HL-60/S4 (cell line): ENCODE data around the gene PDE7B.

Source experiments
- in situ Hi-C: fragments of 300-500 bp; cut with MboI; formaldehyde crosslinking; loops from 2 replicates; pipeline ENCODE4 v1.14.3; 2022; ENCODE audit warnings: low sequenced_read_pairs

The PDE7B gene

GRCh38 chr6:136016228-136017225 lies 165.0 kb downstream of the PDE7B start:
- in situ Hi-C loops: no loop called here

DNA sequence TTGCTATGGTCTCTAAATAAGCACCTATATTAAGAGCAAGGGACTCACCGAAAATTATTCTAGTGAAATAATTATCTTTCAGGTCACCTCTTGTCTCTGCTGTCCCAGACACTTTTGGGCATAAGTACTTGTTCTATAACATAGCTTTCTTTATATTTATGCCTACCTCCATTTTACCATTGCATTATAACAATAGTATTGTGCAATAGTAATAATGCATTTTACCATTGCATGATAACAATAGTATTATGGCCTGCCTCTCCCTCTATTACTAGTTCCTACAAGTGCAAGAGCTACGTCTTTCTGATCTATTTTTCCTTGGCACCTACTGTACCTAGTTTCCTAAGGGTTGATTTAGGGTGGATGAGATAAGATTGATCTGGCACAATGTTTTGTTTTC lies 169.2 kb downstream of the PDE7B start:
- in situ Hi-C loops: no loop called here

- in situ Hi-C loops: no loop called here
These were observed 170.8 kb downstream of the PDE7B start for GRCh38 chr6:136022224-136022874.

DNA sequence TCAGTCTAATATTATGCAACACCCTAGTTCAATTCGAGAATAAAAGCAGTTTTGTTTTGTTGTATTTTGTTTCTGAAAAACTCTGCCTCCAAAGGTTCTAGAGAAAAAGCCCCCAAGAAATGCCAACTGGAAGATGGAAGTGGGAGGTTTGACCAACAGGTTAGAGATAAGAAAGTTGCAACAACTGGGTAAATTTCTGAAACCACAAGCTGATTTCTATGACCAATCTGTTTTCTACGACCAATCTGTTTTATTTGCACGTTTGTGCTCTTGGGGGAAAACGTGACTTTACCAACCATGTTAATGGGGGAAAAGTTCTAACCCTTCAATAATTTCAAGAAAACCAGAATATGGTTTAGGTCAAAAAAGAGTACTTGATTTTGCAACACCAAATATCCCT lies 173.2 kb downstream of the PDE7B start:
- in situ Hi-C loops: no loop called here

GRCh38 chr6:136025736-136026135 lies 174.2 kb downstream of the PDE7B start:
- in situ Hi-C loops: no loop called here

DNA sequence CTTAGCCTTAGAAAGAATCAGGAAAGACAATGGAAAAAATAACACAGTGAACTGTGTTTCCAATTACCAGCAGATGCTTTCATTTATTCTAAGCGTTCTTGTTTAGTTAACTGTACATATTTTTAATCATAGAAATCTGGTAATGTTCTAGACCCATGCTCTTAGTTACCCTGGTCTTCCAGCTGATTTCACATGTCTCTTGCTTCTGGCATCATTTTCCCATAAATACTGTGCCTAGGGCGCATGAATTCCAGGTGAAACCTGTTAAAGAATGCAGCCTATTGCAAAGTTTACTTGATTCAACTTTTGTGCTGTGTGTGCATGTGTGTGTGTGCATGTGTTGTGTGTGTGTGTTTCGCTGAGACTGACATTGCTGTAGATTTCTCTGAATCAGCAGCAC lies 178.6 kb downstream of the PDE7B start:
- in situ Hi-C loops: no loop called here

- in situ Hi-C loops: no loop called here
These were observed 180.5 kb downstream of the PDE7B start for GRCh38 chr6:136031982-136032381.

- in situ Hi-C loops: no loop called here
These were observed 181.9 kb downstream of the PDE7B start for GRCh38 chr6:136033416-136033815.

DNA sequence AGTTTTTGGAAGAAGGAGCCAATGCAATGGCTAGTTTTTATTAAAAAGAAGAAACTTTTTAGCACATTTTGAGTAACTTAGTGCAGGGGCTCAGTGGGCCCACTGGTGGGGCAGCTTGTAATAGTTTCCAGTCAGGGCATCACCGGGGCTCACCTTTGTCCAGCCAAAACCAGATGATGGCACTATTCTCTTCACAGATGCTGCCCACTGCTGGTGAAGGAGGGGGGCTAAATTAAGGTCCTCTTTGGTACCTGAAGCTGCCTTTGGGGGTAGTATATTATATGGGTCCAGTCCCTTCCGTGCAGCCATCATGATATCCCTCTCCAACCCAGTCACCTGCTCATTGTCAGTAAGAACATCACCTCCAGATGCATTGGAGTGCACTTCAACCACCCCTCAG lies 182.9 kb downstream of the PDE7B start:
- in situ Hi-C loops: no loop called here

- in situ Hi-C loops: no loop called here
These were observed 184.0 kb downstream of the PDE7B start for GRCh38 chr6:136035378-136036070.

DNA sequence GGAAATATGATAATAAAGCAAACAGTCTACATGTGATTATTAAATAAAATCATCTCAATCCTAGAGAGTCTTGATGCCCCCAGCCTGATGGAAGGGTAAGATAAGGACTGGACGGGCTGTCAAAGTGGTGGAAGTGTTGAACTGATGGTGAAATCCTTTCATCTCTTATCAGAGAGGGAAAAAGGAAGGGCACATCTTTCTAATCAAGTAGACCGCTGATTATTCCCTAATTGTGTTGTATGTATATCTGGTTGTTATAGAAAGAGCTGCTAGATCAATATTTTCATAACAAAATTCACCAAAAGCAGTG lies 184.5 kb downstream of the PDE7B start:
- in situ Hi-C loops: no loop called here

DNA sequence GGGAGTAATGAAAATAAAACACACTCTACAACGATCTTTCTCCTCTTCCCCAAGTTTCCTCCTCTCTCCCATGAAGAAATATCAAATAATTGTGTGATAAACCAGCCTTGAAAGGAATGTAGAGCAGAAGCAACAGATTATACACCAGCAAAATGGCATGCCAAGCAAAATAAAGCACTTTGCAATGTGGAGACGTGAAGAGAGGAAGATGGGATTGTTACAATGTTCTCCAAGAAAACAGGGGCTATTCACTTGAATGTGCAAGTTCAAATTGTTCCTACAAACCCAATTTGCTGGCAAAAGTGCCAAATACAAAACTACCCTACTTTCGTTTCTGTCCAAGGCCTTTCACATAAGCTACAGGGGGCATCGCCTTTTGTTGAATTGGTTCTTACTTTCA lies 185.1 kb downstream of the PDE7B start:
- in situ Hi-C loops: no loop called here

- in situ Hi-C loops: no loop called here
These were observed 185.9 kb downstream of the PDE7B start for GRCh38 chr6:136037242-136037875.

GRCh38 chr6:136037876-136038460 lies 186.5 kb downstream of the PDE7B start:
- in situ Hi-C loops: no loop called here

GRCh38 chr6:136038531-136038930 lies 187.0 kb downstream of the PDE7B start:
- in situ Hi-C loops: no loop called here

DNA sequence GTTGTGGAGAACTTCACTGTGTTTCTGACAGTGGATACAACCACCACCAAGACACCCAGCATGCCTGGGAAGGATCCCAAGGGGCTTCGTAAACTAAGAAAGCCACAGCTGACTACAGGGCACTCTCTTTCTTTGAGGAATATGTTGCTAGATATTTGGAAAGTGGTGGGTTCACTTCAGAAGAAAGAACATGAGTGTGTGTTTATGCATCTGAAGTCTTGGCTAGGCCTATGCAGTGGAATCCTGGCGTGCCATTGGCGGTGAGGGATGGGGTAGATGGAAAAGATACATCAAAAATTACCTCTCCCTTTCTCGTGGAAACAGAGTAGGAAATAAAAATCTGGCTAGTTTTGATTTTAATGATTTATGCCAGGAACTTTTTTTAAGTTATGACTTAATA lies 187.7 kb downstream of the PDE7B start:
- in situ Hi-C loops: no loop called here

- in situ Hi-C loops: no loop called here
These were observed 199.0 kb downstream of the PDE7B start for GRCh38 chr6:136050475-136050874.

DNA sequence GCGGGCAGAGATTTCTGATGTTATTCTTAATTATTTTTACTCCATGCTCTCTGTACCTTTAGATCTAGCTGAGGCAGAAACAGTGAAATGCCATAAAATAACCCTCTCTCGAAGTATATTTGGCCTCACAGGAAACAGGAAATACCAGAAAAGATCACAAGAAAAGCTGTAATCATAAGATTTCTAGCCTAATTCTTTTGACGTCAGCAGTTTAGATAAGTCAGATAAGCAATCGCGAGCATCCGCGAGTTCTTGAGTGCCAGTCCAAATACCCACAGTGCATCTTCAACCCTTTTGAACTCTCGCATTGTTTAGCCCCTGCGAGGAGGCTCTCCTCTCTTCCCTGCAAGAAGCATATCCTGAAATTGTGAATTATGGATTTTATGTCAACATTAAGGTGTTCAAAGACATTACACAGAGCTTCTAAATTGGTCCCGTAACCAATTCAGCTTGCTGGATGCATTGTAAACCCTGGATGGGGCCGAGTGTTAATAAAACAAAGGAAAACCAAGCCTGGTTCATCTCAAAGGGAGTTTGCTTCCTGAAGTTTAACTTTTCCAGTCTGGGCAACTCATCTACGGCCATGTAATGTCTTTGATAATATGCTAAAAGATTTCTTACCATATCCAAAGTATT lies 199.8 kb downstream of the PDE7B start:
- in situ Hi-C loops: no loop called here

DNA sequence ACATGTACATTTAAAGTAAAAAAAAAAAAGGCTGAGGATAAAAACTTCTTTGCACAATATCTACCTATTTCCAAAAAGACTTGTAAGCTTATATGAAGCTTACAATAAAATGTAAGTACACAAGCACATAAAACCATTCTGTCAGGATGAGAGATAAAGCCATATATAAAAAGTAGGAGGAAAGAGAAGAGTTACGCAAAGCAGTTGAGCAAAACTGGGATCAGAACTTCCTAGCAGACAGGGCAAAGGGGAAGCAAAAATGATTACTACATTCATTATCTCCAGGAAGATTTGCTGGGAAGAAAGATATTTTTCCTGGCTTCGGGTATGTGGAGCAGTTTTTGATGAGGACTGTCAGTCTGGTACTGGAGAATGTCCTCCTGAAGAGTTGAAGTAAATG lies 200.5 kb downstream of the PDE7B start:
- in situ Hi-C loops: no loop called here

DNA sequence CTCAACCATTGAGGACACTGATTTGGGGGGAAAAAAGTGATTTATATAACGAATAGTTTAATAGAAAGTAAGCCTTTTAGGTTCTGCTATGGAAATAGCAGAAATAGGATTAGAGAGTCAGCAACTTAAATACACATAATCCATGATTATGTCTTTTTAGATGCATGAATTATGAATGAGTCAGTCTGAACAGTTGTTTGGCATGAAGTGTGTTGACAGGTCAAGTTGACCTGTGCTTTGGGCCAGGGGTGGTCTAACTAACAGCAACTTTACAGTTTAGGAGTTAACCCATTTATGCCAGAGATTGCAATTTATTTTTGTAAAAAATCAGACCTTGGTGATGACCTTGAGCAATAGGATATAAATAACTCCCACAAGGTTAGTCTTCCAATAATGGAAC lies 207.4 kb downstream of the PDE7B start:
- in situ Hi-C loops: no loop called here
